ENCODE measurements around the gene LRRD1. TPM values are rescaled to one million over a fixed set of nuclear protein-coding genes. Genes with fewer than 3 reads are reported as not detected.

LRRD1 gene
- total and polyA plus RNA-seq, 2 of the 4 experiments (the other 2 are of a cell fraction) = under 0.01 to 0.02 TPM

GRCh38 chr7:92115821-92116220 is 63.1 kb downstream of the LRRD1 start:
- no peak overlapping the region for H4K91ac ChIP-seq (ENCODE audit: insufficient read depth, low read depth, low read length)
- no peak overlapping the region for H3K23ac ChIP-seq (ENCODE audit: low read depth, low read length)
- no peak overlapping the region for H3K14ac ChIP-seq (replicated peaks; ENCODE audit: low read depth, low read length)
- H4K20me1 ChIP-seq (ENCODE audit: insufficient read depth, low read length) = 0 out of 2 replicates have a peak, but pooled peaks cover 9% of the 10 kb centered on the region
- TF ChIP-seq CHD1 (IDR thresholded peaks at IDR 0.05; ENCODE audit: low read depth, low read length) = no peak
- no peak for TF ChIP-seq ELK1 (IDR thresholded peaks at IDR 0.05; ENCODE audit: borderline replicate concordance, low read depth, low read length)
- no peak for TF ChIP-seq MAZ (IDR thresholded peaks at IDR 0.05; ENCODE audit: borderline replicate concordance, low read depth, low read length)
- TF ChIP-seq NFE2L2 (IDR thresholded peaks at IDR 0.05; ENCODE audit: low read depth, low read length) = no peak
- no peak for TF ChIP-seq MXI1 (IDR thresholded peaks at IDR 0.05; ENCODE audit: borderline replicate concordance, low read depth, low read length)
- TF ChIP-seq RAD21 (IDR thresholded peaks at IDR 0.05; ENCODE audit: low read length) = no peak
- TF ChIP-seq POLR2A (IDR thresholded peaks at IDR 0.05; ENCODE audit: low read depth, low read length) = no peak
- TF ChIP-seq BHLHE40 (IDR thresholded peaks at IDR 0.05; ENCODE audit: low read depth, low read length) = no peak
- TF ChIP-seq FOS (IDR thresholded peaks at IDR 0.05; ENCODE audit: low read depth, low read length) = no peak
- no peak for TF ChIP-seq CTCF (conservative IDR thresholded peaks at IDR 0.05; ENCODE audit: low read depth, low read length)
- no peak for TF ChIP-seq MAFK (IDR thresholded peaks at IDR 0.05; ENCODE audit: low read depth, low read length)
- TF ChIP-seq RFX5 (IDR thresholded peaks at IDR 0.05; ENCODE audit: low read depth, low read length) = no peak
- TF ChIP-seq RCOR1 (IDR thresholded peaks at IDR 0.05; ENCODE audit: insufficient replicate concordance, low read length) = no peak
- TF ChIP-seq CEBPB (IDR thresholded peaks at IDR 0.05; ENCODE audit: low read depth, low read length) = no peak
- TF ChIP-seq USF2 (IDR thresholded peaks at IDR 0.05; ENCODE audit: low read depth, low read length) = no peak
- no peak for TF ChIP-seq SMC3 (IDR thresholded peaks at IDR 0.05; ENCODE audit: low read depth, low read length)
- no peak for DNase-seq
- ChIA-PET CTCF (interaction anchor here (0.6 kb wide), 1 partner anchor 22 kb away, joined by 3 read pairs; no protein-coding TSS in a partner anchor), POLR2A (ENCODE audit: unreplicated experiment) (no interaction called here)
- H3K18ac ChIP-seq (ENCODE audit: low read depth, low read length) = no peak overlapping the region
- no peak overlapping the region for H2BK120ac ChIP-seq (ENCODE audit: low read depth, low read length)
- no peak overlapping the region for H3K4ac ChIP-seq (ENCODE audit: low read depth, low read length)
- no peak overlapping the region for H4K5ac ChIP-seq (ENCODE audit: low read depth, low read length)
- H4K8ac ChIP-seq (ENCODE audit: low read depth in 2 of 2, low read length in 2 of 2) = no peak overlapping the region
- peaks cover 12% of the 10 kb centered on the region for H3K36me3 ChIP-seq (ENCODE audit: control insufficient read depth, insufficient read depth, low read length)
- ATAC-seq (ENCODE audit: low read depth) = no peak
- no peaks in the 10 kb centered on the region for H3K9me3 ChIP-seq (ENCODE audit: control insufficient read depth, insufficient read depth, low read length)
- H2BK5ac ChIP-seq (ENCODE audit: low read depth, low read length, poor library complexity, severe bottlenecking) = no peak overlapping the region
- in situ Hi-C loops (cut with MboI; ENCODE audit: low sequenced_read_pairs) (no loop called here), intact Hi-C loops (cut with micrococcal nuclease) (no loop called here), dilution Hi-C loops (cut with HindIII; ENCODE audit: low sequenced_read_pairs, unreplicated experiment) (no loop called here)
- H3K9ac ChIP-seq (ENCODE audit: low read depth, low read length) = no peak overlapping the region
- no peak overlapping the region for H2AK5ac ChIP-seq (ENCODE audit: low read depth, low read length)
- H2BK15ac ChIP-seq (ENCODE audit: low read depth, low read length) = no peak overlapping the region
- peaks cover 4 to 15% of the 10 kb centered on the region in 2 experiments for H3K79me1 ChIP-seq (ENCODE audit: low read depth in 1 of 2, low read length in 2 of 2)
- no peak overlapping the region for H2AK9ac ChIP-seq (replicated peaks; ENCODE audit: low read depth, low read length, poor library complexity)
- WGBS, 2 experiments (ENCODE audit: extremely low coverage in 2 of 2, insufficient read length in 1 of 2) = no CpG with 5 or more reads among the region's 5 CpGs
- H2BK20ac ChIP-seq (ENCODE audit: low read depth, low read length) = no peak overlapping the region
- H3K4me3 ChIP-seq (ENCODE audit: insufficient read depth, low read depth, low read length) = no peak overlapping the region
- BruUV-seq (replicated peaks) = no TSS peak
- H3K56ac ChIP-seq (ENCODE audit: extremely low read depth, insufficient read depth, low read length) = no peak overlapping the region
- no peak overlapping the region for H3K27ac ChIP-seq (ENCODE audit: insufficient read depth, low read length)
- H3K27me3 ChIP-seq (ENCODE audit: control insufficient read depth, insufficient read depth, low read length) = no peaks in the 10 kb centered on the region
- H3K9me1 ChIP-seq (ENCODE audit: insufficient read depth, low read length) = no peaks in the 10 kb centered on the region; the same call in 1 of the 2 replicates
- no peak overlapping the region for H3K4me2 ChIP-seq (ENCODE audit: low read depth, low read length)
- no peak overlapping the region for H2AFZ ChIP-seq (replicated peaks; ENCODE audit: low read length, poor library complexity)
- H3K4me1 ChIP-seq (ENCODE audit: control insufficient read depth, insufficient read depth, low read length) = no peaks in the 10 kb centered on the region
